Fibroblast of lung (primary cell): ENCODE data around the gene CUL3. TPM values are rescaled to one million over a fixed set of nuclear protein-coding genes. Genes with fewer than 3 reads are reported as not detected.

Source experiments
- DNase-seq, 2 donors: peaks; one replicate each; pipeline versions ENCODE4 v3.0.0 to v3.0.0-alpha.2; 2010; ENCODE audit warnings: low read depth in 2 of 2
- H2AFZ ChIP-seq: 2 replicates; pipeline ENCODE4 v1.5.1; 2012; ENCODE audit warnings: low read length, control low read depth, inconsistent platforms
- H3K27ac ChIP-seq: 2 replicates; pipeline ENCODE4 v1.5.1; 2011; ENCODE audit warnings: low read length, control low read depth; ENCODE audit not compliant: insufficient read depth
- H3K27me3 ChIP-seq: 2 replicates; pipeline ENCODE4 v1.5.1; 2011; ENCODE audit warnings: mild to moderate bottlenecking, low read length; ENCODE audit not compliant: control insufficient read depth, insufficient read depth
- H3K36me3 ChIP-seq: 2 replicates; pipeline ENCODE4 v1.5.1; 2011; ENCODE audit warnings: low read length; ENCODE audit not compliant: control insufficient read depth, insufficient read depth
- H3K4me1 ChIP-seq: 2 replicates; pipeline ENCODE4 v1.5.1; 2011; ENCODE audit warnings: low read length; ENCODE audit not compliant: control insufficient read depth, insufficient read depth; ENCODE audit errors: extremely low read depth
- H3K4me2 ChIP-seq: 2 replicates; pipeline ENCODE4 v1.5.1; 2011; ENCODE audit warnings: low read length, control low read depth; ENCODE audit not compliant: insufficient read depth; ENCODE audit errors: extremely low read depth
- H3K4me3 ChIP-seq, 4 experiments: fragments of 200-600 bp in 1 of 4; sonication (generic) in 1 of 4; replicated peaks in 1 of 4; 2 replicates each; pipeline ENCODE4 v1.5.1; 2011 to 2016; ENCODE audit warnings: low read length in 4 of 4, low read depth in 3 of 4, mild to moderate bottlenecking in 3 of 4, control low read depth in 2 of 4, inconsistent platforms in 1 of 4, mixed read lengths in 1 of 4; ENCODE audit not compliant: insufficient read depth in 1 of 4; ENCODE audit errors: control extremely low read depth in 1 of 4
- H3K79me2 ChIP-seq: 2 replicates; pipeline ENCODE4 v1.5.1; 2012; ENCODE audit warnings: mild to moderate bottlenecking, low read length, inconsistent platforms; ENCODE audit not compliant: control insufficient read depth, insufficient read depth
- H3K9ac ChIP-seq: 2 replicates; pipeline ENCODE4 v1.5.1; 2011; ENCODE audit warnings: mild to moderate bottlenecking, low read length, control low read depth; ENCODE audit not compliant: insufficient read depth
- H3K9me3 ChIP-seq: 2 replicates; pipeline ENCODE4 v1.5.1; 2012; ENCODE audit warnings: low read depth, low read length; ENCODE audit not compliant: control insufficient read depth, insufficient read depth
- H4K20me1 ChIP-seq: 2 replicates; pipeline ENCODE4 v1.5.1; 2011; ENCODE audit warnings: low read length; ENCODE audit not compliant: control insufficient read depth, insufficient read depth; ENCODE audit errors: extremely low read depth
- CTCF ChIP-seq, 2 donors: IDR thresholded peaks in 1 of 2; conservative IDR thresholded peaks in 1 of 2; 1 replicate in 1 of 2; 2 replicates in 1 of 2; pipeline ENCODE4 v1.5.1; 2011 to 2012; ENCODE audit warnings: low read length in 2 of 2, control low read depth in 1 of 2, inconsistent platforms in 1 of 2, low read depth in 1 of 2, mild to moderate bottlenecking in 1 of 2
- EZH2 ChIP-seq: IDR thresholded peaks from 2 replicates; pipeline ENCODE4 v1.5.1; 2012; ENCODE audit warnings: low read length, control low read depth, mild to moderate bottlenecking; ENCODE audit errors: missing control alignments
- polyA plus RNA-seq, 2 donors: library from polyadenylated mRNA; depleted of rRNA in 1 of 2; stranded (reverse) in 1 of 2; unstranded in 1 of 2; fragments of >200 nt; gene quantifications; 2 replicates each; pipeline ENCODE4 v1.2.1, GENCODE V29; 2011 to 2012; ENCODE audit warnings: missing spikeins in 1 of 2
- total RNA-seq: library from RNA; depleted of rRNA; stranded (reverse); fragments of >200 nt; gene quantifications from 2 replicates; pipeline ENCODE4 v1.2.1, GENCODE V29; 2014

CUL3 gene
- total and polyA plus RNA-seq, 2 donors (not counting 1 experiment from before 2014, with no cell fraction given) = 65.3 to 69.7 TPM

- no peak overlapping the region for H3K27ac ChIP-seq
- H3K9me3 ChIP-seq = no peaks in the 10 kb centered on the region
- no peak for TF ChIP-seq EZH2
- no peak overlapping the region for H2AFZ ChIP-seq
- H3K9ac ChIP-seq = no peak overlapping the region
- no peaks in the 10 kb centered on the region for H3K36me3 ChIP-seq
- H3K4me2 ChIP-seq = no peak overlapping the region
- H3K79me2 ChIP-seq = peaks cover 72% of the 10 kb centered on the region
- no peak overlapping the region for H3K4me3 ChIP-seq
- H3K27me3 ChIP-seq = no peaks in the 10 kb centered on the region
- peaks cover 4% of the 10 kb centered on the region for H3K4me1 ChIP-seq
- H4K20me1 ChIP-seq = no peaks in the 10 kb centered on the region
- peak in 1 of 2 donors; percentile 22 for DNase-seq
These were observed 28.8 kb downstream of the CUL3 start for GRCh38 chr2:224556381-224556780.

- no peak overlapping the region for H3K27ac ChIP-seq
These were observed 29.3 kb downstream of the CUL3 start for GRCh38 chr2:224555823-224556366.

GRCh38 chr2:224552771-224553170 is 32.4 kb downstream of the CUL3 start:
- H3K9ac ChIP-seq = no peak overlapping the region

More at GRCh38 chr2:224555823-224556366, 29.3 kb downstream of the CUL3 start:
- Histone ChIP-seq H2AFZ (no peak overlapping the region), H3K4me1 (peaks cover 2% of the 10 kb centered on the region), H3K36me3 (no peaks in the 10 kb centered on the region), H3K9ac (no peak overlapping the region), H4K20me1 (no peaks in the 10 kb centered on the region), H3K79me2 (peaks cover 67% of the 10 kb centered on the region), H3K4me3 (no peak overlapping the region), H3K4me2 (no peak overlapping the region), H3K9me3 (no peaks in the 10 kb centered on the region), H3K27me3 (no peaks in the 10 kb centered on the region)
- no peak for DNase-seq
- no peak for TF ChIP-seq CTCF (conservative IDR thresholded peaks at IDR 0.05 in 1 of 2, IDR thresholded peaks at IDR 0.05 in 1 of 2; ENCODE audit: low read depth in 1 of 2, low read length in 2 of 2)
- no peak for TF ChIP-seq EZH2

More at GRCh38 chr2:224552771-224553170, 32.4 kb downstream of the CUL3 start:
- no peaks in the 10 kb centered on the region for H3K9me3 ChIP-seq
- no peak overlapping the region for H2AFZ ChIP-seq
- no peaks in the 10 kb centered on the region for H4K20me1 ChIP-seq
- H3K4me3 ChIP-seq = no peak overlapping the region
- no peaks in the 10 kb centered on the region for H3K27me3 ChIP-seq
- H3K36me3 ChIP-seq = no peaks in the 10 kb centered on the region
- H3K79me2 ChIP-seq = peaks cover 62% of the 10 kb centered on the region
- no peak overlapping the region for H3K27ac ChIP-seq
- TF ChIP-seq EZH2 (no peak), CTCF (conservative IDR thresholded peaks at IDR 0.05 in 1 of 2, IDR thresholded peaks at IDR 0.05 in 1 of 2; ENCODE audit: low read depth in 1 of 2, low read length in 2 of 2) (no peak)
- no peak overlapping the region for H3K4me2 ChIP-seq
- no peaks in the 10 kb centered on the region for H3K4me1 ChIP-seq
- DNase-seq = no peak
